PC-3 (cell line): ENCODE data around the gene KCNQ5. TPM values are rescaled to one million over a fixed set of nuclear protein-coding genes. Genes with fewer than 3 reads are reported as not detected.

Experiments used
- ATAC-seq: fragments of 200-7000 bp; cut with Tn5 transposase; 2 replicates; pipeline ENCODE4 v1.9.1; 2020; ENCODE audit warnings: mild to moderate bottlenecking, moderate library complexity
- BruUV-seq: library from RNA; stranded (reverse); fragments of 400-500 nt; replicated peaks from 2 replicates; lab custom pipeline; 2021; lab: Mats Ljungman, UMichigan
- CTCF ChIA-PET: fragments of 300-600 bp; sonication (Branson Sonifier 250); formaldehyde crosslinking; loops from one replicate; lab custom pipeline; 2022; ENCODE audit warnings: antibody characterized with exemption; lab: Charles Lee
- POLR2A ChIA-PET: fragments of 300-600 bp; sonication (Branson Sonifier 250); formaldehyde crosslinking; loops from one replicate; lab custom pipeline; 2022; ENCODE audit warnings: antibody characterized with exemption; ENCODE audit not compliant: unreplicated experiment; lab: Charles Lee
- DNase-seq: peaks from one replicate; pipeline ENCODE4 v3.0.0-alpha.2; 2015
- H2AFZ ChIP-seq: fragments of 300-600 bp; sonication (generic); 2 replicates; pipeline ENCODE4 v1.6.0; 2016; ENCODE audit warnings: antibody characterized with exemption, low read length
- H3F3A ChIP-seq: fragments of 300-600 bp; sonication (generic); one replicate; pipeline ENCODE4 v1.6.0; 2017; ENCODE audit warnings: antibody characterized with exemption, low read length, control low read depth, mild to moderate bottlenecking; ENCODE audit not compliant: unreplicated experiment
- H3K27ac ChIP-seq: fragments of 300-600 bp; sonication (generic); 2 replicates; pipeline ENCODE4 v1.5.1; 2016; ENCODE audit warnings: mild to moderate bottlenecking, low read length
- H3K27me3 ChIP-seq: fragments of 300-600 bp; sonication (generic); 2 replicates; pipeline ENCODE4 v1.6.1; 2016; ENCODE audit warnings: low read length, mixed read lengths
- H3K36me3 ChIP-seq: fragments of 300-600 bp; sonication (generic); 2 replicates; pipeline ENCODE4 v1.6.1; 2016; ENCODE audit warnings: low read depth, mixed run types, low read length, mixed read lengths
- H3K4me1 ChIP-seq: fragments of 300-600 bp; sonication (generic); 2 replicates; pipeline ENCODE4 v1.5.1; 2016; ENCODE audit warnings: low read length; ENCODE audit not compliant: insufficient read depth
- H3K4me2 ChIP-seq: fragments of 300-600 bp; sonication (generic); 2 replicates; pipeline ENCODE4 v1.6.0; 2016; ENCODE audit warnings: low read length
- H3K4me3 ChIP-seq: fragments of 300-600 bp; sonication (generic); 2 replicates; pipeline ENCODE4 v1.5.1; 2016; ENCODE audit warnings: mild to moderate bottlenecking, low read length, mixed read lengths
- H3K79me2 ChIP-seq: fragments of 300-600 bp; sonication (generic); 2 replicates; pipeline ENCODE4 v1.6.1; 2017; ENCODE audit warnings: low read length, mixed read lengths
- H3K9ac ChIP-seq: fragments of 300-600 bp; sonication (generic); 2 replicates; pipeline ENCODE4 v1.6.0; 2016; ENCODE audit warnings: mild to moderate bottlenecking, low read length
- H3K9me2 ChIP-seq: fragments of 300-600 bp; sonication (generic); replicated peaks from 2 replicates; pipeline ENCODE4 v1.6.1; 2016; ENCODE audit warnings: mixed run types, low read length, mixed read lengths
- H3K9me3 ChIP-seq: fragments of 300-600 bp; sonication (generic); 2 replicates; pipeline ENCODE4 v1.6.1; 2016; ENCODE audit warnings: low read length, mixed read lengths
- H4K20me1 ChIP-seq: fragments of 300-600 bp; sonication (generic); 2 replicates; pipeline ENCODE4 v1.6.1; 2016; ENCODE audit warnings: low read length, mixed read lengths
- CTCF ChIP-seq: fragments of 300-600 bp; sonication (generic); conservative IDR thresholded peaks from 2 replicates; pipeline ENCODE4 v1.5.1; 2017; ENCODE audit warnings: antibody characterized with exemption, low read depth, mild to moderate bottlenecking, low read length
- EZH2 ChIP-seq: fragments of 300-600 bp; sonication (generic); IDR thresholded peaks from one replicate; pipeline ENCODE4 v1.6.1; 2017; ENCODE audit warnings: antibody characterized with exemption, mild to moderate bottlenecking, low read length; ENCODE audit not compliant: unreplicated experiment
- EZH2phosphoT487 ChIP-seq: fragments of 300-600 bp; sonication (generic); IDR thresholded peaks from 2 replicates; pipeline ENCODE4 v1.6.1; 2018; ENCODE audit warnings: mild to moderate bottlenecking, antibody characterized with exemption, low read length, borderline replicate concordance
- intact Hi-C: fragments of 100-400 bp; cut with micrococcal nuclease; formaldehyde crosslinking; loops from 2 replicates; pipeline ENCODE4 v1.9.0; 2023
- total RNA-seq: library from RNA; depleted of rRNA; stranded (reverse); fragments of >200 nt; gene quantifications from 2 replicates; pipeline ENCODE4 v1.2.3, GENCODE V29; 2014

KCNQ5 gene
- total RNA-seq, 1 experiment from 2014 or later = not detected

- H2AFZ ChIP-seq = no peak overlapping the region
- CTCF ChIA-PET = no interaction called here
These were observed 197.7 kb downstream of the KCNQ5 start for GRCh38 chr6:72819609-72820008.

GRCh38 chr6:72820153-72820552, 198.3 kb downstream of the KCNQ5 start:
- no peak overlapping the region for H3K27ac ChIP-seq
- no peak for TF ChIP-seq CTCF
- no peak for TF ChIP-seq EZH2phosphoT487
- no peak for TF ChIP-seq EZH2
- H3F3A ChIP-seq = no peaks in the 10 kb centered on the region
- peaks cover 15% of the 10 kb centered on the region for H3K4me1 ChIP-seq
- no peak overlapping the region for H3K4me3 ChIP-seq
- no peaks in the 10 kb centered on the region for H3K9me3 ChIP-seq
- no peaks in the 10 kb centered on the region for H3K79me2 ChIP-seq
- H3K27me3 ChIP-seq = no peaks in the 10 kb centered on the region
- ATAC-seq (no peak), DNase-seq (no peak)
- H3K4me2 ChIP-seq = no peak overlapping the region
- BruUV-seq = no TSS peak
- H3K9ac ChIP-seq = no peak overlapping the region
- no peaks in the 10 kb centered on the region for H3K9me2 ChIP-seq
- intact Hi-C loops = no loop called here
- no peaks in the 10 kb centered on the region for H3K36me3 ChIP-seq
- ChIA-PET POLR2A (no interaction called here), CTCF (no interaction called here)
- no peak overlapping the region for H2AFZ ChIP-seq
- no peaks in the 10 kb centered on the region for H4K20me1 ChIP-seq

More at GRCh38 chr6:72819609-72820008, 197.7 kb downstream of the KCNQ5 start:
- Histone ChIP-seq H3K4me1 (peaks cover 11% of the 10 kb centered on the region), H3K4me3 (no peak overlapping the region), H4K20me1 (no peaks in the 10 kb centered on the region), H3K4me2 (no peak overlapping the region), H3F3A (no peaks in the 10 kb centered on the region), H3K27me3 (no peaks in the 10 kb centered on the region), H3K9me2 (no peaks in the 10 kb centered on the region), H3K9me3 (no peaks in the 10 kb centered on the region), H3K9ac (no peak overlapping the region), H3K79me2 (no peaks in the 10 kb centered on the region), H3K27ac (no peak overlapping the region), H3K36me3 (no peaks in the 10 kb centered on the region)
- intact Hi-C loops = loop anchor here (5.0 kb wide), 1 partner anchor 143 kb away; no protein-coding TSS in a partner anchor
- TF ChIP-seq CTCF (no peak), EZH2 (no peak), EZH2phosphoT487 (no peak)
- ATAC-seq (no peak), DNase-seq (peak; percentile 48)
- POLR2A ChIA-PET = no interaction called here
- no TSS peak for BruUV-seq

GRCh38 chr6:72820906-72821305, 199.0 kb downstream of the KCNQ5 start:
- no peak overlapping the region for H3K9ac ChIP-seq
- no peaks in the 10 kb centered on the region for H3K79me2 ChIP-seq
- H3K36me3 ChIP-seq = no peaks in the 10 kb centered on the region
- intact Hi-C loops = no loop called here
- no peaks in the 10 kb centered on the region for H4K20me1 ChIP-seq
- BruUV-seq = no TSS peak
- ATAC-seq (no peak), DNase-seq (no peak)
- no peaks in the 10 kb centered on the region for H3K27me3 ChIP-seq
- TF ChIP-seq CTCF (no peak), EZH2phosphoT487 (no peak), EZH2 (no peak)
- no peaks in the 10 kb centered on the region for H3F3A ChIP-seq
- no peak overlapping the region for H2AFZ ChIP-seq
- peaks cover 23% of the 10 kb centered on the region for H3K4me1 ChIP-seq
- no peak overlapping the region for H3K4me2 ChIP-seq
- no peaks in the 10 kb centered on the region for H3K9me2 ChIP-seq
- no peak overlapping the region for H3K4me3 ChIP-seq
- POLR2A ChIA-PET = no interaction called here
- no peak overlapping the region for H3K27ac ChIP-seq
- H3K9me3 ChIP-seq = no peaks in the 10 kb centered on the region
- CTCF ChIA-PET = no interaction called here
